HG03196 (cell line): ENCODE results near the gene CCT7.

Source experiments
- ATAC-seq: cut with Tn5 transposase; IDR thresholded peaks from one replicate; pipeline ENCODE4 v1.9.1; 2021; ENCODE audit not compliant: unreplicated experiment

CCT7 gene

DNA sequence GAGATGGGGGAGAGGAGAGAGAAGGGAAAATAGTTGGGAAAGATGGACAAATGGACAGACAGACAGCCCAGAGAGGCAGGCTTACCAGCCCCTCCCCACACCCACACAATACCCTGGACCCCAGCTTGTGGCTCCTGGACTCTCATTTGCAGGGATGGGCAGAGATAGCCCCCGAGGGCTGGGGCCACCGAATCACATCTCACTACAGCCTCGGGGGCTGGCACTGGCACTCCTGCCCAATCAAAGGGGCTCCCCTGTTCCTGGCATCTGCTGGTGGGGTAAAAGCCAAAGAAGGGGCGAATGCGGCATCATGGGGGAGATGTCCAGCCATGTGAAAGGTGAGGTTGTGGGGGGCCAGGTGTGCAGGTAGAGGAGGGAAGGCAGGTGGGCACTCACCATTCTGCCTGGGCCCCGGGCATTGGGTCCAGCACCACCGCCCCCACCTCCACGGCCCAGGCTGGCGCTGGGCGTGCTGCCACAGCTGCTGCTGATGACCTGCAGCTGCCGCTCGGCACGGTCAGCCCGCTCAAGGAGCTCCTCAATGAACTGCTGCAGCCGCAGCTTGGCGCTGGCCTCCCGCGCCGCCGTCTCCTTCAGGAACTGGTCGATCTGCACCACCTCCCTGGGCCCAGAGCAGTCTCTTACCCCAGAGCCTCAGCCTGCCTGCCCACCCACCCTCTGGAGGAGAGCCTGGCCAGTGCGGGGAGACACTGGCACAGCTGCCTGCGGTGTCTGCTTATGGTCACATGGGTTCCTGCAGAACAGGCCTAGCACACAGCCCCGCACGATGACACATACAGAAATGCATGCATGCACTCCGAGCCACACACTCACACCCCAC, 32.2 kb downstream of the CCT7 start:
- ATAC-seq, result no peak

DNA sequence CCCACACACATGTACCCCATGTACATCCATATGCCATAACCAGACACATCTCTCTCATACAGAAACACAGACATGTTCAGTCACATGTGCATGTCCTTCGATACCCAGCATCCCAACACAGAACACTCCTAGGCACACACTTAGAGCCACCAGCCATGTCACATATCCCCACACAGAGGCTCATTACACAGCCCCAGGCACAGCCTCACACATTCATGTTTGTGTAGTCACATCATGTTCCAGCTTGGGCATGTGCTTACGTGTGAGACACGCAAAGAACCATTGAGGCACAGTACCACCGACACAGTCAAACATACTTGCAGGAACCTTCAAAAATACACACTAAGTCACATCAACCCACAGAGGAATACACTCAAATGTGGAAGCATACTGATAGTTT, 32.9 kb downstream of the CCT7 start:
- ATAC-seq, result no peak

DNA sequence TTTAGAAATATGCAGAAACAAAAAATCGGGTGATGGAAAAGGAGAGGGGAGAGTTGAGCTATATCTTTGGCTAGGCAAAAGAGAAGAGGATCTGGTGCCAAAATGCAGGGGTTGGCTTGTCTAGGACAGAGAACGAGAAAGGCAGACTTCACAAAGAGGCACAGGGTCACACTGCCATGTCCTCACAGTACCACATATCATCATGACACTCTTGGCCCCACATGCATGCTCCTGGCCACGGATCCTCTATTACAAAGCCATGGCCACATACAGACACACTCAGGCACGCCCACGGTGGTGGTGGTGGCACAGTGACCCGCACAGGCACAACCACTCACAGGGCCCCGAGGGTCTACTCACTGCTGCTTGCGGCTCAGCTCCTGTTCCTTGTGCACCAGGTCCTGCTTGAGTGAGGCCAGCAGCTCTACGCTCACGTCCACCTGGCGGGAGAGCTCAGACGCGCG, 34.3 kb downstream of the CCT7 start:
- no peak for ATAC-seq

DNA sequence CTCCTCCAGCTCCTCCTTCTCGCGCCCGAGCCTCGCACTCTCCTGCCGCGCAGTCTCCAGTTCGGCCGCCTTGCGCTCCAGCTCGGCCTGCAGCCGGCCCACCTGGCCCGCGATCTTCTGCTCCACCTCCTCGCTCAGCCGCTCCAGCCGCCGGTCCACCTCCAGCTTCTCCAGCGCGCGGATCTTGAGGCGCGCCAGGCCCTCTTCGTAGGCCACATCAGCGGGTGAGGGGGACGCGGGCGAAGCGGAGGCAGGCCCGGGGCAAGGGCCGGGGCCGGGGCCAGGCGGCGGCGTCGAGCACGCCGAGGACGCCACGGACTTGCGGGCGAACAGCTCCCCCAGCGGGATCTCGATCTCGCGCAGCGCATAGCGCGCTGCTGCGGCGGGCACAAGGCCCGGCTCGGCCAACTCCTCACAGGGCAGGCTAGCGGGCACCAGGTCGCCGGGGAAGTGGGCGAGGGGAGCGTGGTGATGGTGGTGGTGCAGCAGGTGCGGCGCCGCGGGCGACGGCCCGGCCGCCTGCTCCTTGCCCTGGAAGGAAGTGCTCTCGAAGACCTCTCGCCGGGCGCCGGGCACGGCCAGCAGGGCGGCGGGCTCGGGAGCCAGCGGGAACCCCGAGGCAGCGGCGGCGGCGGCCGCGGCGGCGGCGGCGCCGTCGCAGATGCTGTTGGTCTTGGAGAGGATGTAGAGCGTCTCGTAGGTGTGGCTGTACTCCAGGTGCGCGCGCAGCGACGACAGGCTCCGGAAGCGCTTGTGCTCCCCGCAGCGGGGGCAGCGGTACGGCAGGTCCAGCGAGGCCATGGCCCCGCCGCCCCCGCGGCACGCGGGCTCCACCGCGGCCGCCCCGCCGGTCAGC, 35.0 kb downstream of the CCT7 start:
- ATAC-seq, result no peak

DNA sequence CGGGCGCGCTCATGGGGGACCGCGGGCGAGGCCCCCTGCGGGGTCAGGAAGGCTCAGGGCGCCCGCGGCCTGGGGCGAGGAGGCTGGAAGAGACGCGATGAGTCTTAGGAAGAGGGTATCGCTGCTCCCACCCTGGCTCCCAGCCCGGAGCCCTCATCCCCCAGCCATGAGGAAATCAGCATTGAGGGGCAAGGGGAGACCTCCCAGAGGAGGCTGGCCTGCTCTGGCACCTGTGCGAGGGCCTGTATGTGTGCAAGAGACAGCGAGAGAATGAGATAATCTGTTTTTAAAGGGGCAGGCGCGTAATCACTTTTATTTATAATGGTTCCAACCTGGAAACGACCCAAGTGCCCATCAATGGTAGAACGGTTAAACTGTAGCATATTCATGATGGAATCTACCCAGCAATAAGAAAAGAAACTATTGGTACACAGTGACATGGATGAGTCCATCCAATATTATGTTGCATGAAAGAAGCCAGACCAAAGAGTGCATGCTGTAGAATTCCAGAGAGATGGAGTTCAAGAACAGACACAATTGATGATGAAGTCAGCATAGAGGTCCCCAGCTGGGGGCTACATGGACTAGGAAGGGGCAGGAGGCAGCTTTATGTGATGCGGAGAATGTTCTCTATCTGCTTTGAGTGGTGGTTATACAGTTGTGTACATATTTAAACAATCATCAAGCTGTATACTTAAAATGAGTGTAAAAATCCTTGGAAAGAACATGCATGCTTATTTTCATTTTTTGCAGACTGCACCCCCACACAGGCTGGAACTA, 35.8 kb downstream of the CCT7 start:
- no peak for ATAC-seq

DNA sequence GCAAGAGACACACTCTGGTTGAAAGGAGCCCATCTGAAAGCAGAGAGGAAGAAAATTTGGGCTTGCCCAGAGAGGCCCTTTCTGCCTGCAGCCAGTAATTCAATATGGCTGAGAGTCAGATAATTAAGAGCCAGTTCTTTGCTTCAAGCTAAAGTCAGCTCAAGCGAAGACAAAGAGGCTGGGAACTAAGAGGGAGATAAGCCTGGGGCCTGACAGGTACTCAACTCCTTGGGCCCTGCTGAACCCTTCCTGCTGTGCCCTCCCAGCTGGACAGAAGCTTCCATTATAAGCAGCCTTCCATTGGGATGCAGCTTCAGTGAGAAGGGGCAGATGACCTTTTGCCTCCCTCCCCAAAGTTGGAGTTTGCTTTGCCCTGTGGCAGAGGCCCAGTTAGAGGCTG, 38.2 kb downstream of the CCT7 start:
- ATAC-seq, result no peak

DNA sequence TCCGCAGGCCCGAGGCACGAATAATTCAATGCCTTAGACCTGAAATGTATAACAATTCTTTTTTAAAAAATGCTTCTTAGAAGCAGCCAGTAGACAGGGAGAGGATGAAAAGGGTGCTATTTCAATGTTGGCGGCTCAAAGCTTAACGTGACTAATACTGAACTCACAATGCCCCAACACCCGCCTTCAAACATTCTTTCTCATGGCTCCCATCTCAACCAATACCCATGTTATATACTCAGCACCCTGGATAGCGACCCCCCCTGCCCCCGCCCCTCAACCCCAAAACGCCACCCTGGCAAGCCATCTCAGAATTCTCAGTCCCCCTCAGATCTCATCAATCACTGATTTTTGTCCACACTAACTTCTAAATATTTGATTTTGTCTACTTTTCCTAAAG, 45.7 kb downstream of the CCT7 start:
- ATAC-seq, result no peak

DNA sequence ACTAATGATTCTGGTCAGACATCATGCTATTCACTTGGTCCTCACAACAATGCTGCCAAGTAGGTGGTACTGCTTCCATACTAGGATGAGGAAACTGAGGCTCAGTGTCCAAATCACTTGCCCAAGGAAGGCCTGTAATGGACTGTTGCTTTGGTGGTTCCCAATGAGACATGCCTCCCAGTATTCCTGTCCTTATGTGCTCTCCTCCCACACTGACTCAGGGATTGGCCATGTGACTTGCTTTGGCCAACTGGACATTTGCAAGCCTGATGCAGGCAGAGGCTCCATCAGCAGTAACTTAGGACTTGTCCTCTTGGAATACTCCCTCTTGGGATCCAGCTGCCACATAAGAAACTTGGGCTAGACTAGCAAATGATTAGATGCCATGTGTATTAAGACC, 47.1 kb downstream of the CCT7 start:
- no peak for ATAC-seq

DNA sequence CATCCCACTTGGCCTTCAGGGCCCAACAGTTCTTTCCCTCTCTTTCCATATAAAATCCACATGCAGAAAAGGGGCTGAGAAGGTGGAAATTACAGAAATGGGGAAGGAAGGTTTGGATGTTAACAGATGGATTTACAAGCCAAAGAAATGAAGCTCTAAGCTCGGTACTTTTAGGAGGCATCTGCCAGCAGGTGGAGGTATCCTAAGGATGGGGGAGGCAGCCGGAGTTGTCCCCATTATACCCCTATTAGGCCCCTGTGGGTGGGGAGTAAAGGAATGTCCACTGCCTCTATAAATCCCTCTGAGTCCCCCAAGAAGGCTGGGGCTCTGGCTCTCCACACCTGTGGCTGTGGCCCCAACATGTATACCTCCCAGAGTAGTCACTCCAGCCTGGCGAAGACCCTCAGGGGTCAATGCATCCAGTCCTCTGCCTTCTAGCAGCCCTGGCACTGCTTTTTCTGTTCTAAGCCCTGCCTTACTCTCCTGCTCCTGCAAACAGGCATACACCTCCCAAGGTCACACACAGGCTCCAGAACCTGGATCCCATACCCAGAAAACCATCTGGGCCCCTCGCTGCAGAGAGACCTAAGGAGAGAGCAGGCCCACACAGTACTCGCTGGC, 48.9 kb downstream of the CCT7 start:
- ATAC-seq, result no peak

DNA sequence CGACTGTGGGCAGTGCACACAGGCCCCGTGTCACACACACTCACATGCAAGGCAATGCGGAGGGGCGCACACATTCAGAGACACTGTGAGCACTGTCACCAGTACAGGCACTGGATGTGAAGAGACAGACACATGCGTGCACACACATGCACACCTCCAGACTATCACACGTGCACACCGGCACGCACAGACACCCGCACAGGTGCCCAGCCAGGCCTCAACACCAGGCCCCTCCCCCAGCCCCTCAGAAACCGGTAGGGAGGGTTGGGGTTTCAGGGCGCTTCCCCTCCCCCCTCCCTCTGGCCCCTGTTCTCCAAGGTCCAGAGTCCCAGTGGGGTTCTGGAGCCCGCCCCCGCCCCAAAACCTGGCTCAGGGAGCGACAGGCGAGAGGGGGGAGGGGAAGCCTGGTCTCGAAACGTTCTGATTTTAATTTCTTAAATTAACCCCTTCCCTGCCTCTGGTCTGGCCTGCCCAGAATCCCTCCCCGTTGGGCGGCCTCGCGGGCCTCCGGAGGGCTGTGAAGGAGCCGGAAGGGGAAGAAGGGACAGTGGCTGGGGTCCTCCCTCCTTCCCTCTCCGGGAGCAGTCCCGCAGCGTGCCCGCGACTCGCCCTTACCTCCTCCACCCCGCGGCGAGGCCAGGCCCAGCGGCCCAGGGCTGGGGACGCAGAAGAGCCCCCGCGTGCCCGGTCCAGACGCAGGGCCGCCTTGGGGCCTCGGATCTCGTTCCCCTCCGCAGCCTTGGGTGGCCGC, 49.6 kb downstream of the CCT7 start:
- ATAC-seq, result peak; percentile 22

DNA sequence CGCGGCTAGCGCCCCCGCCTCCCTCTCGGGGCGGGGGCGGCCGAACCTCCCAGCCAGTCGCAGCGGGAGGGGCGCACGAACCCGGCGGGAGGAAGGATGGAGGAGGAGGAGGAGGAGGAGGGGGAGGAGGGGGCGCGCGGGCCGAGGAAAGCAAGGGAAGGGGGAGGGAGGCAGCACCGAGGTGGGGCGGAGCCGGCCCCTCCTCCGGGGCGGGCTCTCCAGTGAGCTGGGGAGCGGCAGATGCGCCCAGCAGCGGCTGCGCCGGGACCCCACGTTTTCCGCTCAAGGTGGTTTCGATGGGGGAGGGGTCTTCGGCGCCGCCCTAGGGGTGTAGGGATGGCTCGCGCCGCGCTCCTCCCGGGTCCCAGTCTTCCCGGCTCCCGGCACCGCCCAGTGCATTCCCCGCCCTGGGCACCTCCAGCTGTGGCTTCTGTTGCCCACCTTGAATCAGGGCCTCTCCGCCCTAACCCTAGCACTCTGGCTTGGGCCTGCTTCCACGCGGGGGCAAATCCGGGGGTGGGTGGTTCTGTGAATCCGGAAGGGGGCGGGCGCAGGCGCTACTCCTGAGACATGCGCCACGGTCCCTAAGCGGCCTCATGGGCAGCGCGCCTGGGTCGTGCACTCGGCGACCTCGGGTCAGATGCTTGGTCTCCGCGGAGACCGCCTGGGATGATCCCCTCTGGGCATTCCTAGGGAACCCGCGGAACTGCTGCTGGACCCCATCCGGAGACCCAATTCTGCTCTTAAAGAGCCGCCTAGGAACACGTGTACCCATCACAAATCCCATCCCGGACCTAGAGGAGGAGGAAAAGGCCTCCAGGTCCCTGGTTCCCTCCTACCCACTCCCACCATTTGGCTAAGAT, 50.4 kb downstream of the CCT7 start, which contains the start of gene FBXO41:
TSS of gene FBXO41 (minus strand) at position 183 of the 863 bp plus-strand sequence. CDS start 14,848 bp downstream, outside the sequence.
- peak; percentile 68 for ATAC-seq

DNA sequence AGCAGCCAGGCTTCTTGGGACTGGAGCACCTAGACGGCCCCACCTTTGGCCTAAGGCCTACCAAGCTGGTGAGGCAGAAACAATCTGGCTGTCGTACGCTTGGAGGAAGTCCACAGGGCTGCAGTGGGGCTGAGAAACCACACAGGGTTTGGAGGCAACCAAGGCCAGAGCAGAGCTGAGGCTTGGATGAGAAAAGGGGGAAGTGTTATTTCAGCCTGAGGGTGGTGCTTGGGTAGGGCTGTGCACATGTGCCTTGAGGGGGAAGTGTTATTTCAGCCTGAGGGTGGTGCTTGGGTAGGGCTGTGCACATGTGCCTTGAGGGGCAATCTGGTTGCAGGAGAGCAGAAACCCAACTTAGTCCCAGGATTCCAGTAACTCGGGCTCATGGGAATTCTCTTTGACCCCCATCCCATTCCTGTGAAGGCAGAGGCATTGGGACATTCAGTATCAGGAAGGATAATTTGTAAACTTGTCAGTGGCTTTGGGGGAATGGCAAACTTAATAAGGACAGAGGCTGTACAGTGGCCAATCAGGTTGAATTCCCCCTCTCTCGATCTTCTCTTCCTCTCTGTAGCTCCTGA, 51.1 kb downstream of the CCT7 start:
- ATAC-seq, result peak; percentile 40

DNA sequence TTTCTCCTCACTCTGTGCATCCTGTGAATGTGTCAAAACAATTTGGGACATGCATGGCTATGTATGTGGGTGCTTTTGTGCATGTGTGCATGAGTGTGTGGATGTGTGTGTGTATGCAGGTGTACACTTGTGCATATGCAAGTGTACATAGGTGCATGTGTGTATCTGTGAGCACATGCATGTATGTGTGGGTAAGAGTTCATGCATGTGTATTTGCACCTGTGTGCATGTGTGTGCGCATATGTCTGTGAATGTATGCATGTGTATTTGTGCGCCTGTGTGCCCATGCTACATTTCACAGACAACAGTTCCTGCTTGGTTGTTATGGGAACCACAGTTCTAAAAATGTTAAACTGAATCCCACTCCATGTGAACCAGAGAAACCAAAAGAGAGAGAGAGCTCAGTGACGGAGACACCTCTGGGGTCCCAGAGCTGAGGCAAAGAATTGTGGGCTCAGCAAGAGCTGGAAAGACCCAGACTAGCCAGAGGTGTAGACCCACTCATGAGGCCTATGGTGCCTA, 52.1 kb downstream of the CCT7 start:
- no peak for ATAC-seq

DNA sequence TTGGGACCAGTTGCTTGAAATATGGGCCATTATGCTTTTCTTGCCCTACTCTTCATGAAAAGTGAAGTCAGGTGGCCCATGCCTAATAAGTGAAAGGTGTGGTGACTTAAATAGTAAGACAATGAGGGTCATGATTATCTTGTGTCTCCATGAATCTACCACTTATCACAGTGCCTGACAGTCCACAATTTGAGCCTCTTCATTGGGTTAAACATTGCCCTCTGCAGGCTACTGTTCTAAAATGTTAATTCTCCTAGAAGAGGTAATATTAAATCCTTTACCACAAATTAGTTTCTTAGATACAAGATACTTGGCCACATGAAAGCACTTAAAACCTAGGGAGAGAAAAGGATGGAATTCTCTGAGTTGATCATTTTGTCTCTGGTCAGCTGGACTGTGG, 55.2 kb downstream of the CCT7 start:
- no peak for ATAC-seq

DNA sequence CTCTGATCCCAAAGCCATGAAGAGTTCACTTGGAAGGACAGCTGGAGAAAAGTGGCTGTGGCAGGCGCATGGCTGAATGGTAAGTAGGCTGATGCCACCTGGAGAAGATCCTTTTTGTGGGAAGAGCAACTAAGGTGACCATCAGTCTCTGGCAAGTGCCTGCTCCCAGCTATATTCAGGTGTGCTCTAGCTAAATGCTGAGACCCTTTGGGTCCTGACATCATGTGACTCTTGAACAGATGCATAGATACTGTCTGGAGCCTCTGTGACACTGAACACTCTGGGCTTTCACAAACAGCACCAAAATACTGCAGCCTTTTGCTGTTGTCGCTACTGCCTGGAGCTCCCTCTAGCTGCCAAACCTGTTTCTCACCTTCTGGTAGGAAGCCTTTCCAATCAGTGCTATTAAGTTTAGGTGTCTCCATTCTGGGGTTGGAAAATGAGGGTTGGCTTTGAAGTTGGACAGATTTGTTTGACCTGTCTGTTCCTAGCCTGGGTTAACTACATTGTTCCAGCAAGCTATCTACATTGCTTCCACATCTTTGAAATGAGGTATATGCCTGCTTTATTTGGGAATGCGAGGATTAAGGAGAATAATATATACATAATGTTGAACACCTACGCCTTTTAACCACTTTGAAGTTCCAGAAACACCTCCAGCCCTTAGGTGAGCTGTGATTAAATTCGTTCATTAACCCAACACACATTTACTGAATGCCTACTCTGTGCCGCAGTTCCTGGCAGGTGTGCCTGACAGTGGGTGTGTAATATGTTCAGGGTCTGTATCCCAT, 56.1 kb downstream of the CCT7 start:
- no peak for ATAC-seq

DNA sequence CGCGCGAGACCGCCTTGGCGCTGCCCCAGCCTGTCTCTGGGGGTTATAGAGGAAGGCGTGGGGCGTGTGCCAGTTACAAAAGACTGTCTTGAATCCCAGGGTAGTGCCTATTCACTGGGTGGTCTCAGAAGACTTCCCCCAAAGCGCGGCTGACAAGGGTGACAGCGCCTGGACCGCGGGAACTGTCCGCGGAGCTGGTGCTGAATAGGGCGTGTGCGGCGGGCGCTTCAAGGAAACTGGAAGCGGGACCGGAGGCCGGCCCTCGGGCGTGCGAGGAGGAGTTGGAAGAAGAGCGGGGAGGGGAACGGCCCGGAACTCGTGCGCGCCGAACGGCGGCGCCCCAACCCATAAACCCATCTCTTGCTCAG, 57.0 kb downstream of the CCT7 start:
- no peak for ATAC-seq

DNA sequence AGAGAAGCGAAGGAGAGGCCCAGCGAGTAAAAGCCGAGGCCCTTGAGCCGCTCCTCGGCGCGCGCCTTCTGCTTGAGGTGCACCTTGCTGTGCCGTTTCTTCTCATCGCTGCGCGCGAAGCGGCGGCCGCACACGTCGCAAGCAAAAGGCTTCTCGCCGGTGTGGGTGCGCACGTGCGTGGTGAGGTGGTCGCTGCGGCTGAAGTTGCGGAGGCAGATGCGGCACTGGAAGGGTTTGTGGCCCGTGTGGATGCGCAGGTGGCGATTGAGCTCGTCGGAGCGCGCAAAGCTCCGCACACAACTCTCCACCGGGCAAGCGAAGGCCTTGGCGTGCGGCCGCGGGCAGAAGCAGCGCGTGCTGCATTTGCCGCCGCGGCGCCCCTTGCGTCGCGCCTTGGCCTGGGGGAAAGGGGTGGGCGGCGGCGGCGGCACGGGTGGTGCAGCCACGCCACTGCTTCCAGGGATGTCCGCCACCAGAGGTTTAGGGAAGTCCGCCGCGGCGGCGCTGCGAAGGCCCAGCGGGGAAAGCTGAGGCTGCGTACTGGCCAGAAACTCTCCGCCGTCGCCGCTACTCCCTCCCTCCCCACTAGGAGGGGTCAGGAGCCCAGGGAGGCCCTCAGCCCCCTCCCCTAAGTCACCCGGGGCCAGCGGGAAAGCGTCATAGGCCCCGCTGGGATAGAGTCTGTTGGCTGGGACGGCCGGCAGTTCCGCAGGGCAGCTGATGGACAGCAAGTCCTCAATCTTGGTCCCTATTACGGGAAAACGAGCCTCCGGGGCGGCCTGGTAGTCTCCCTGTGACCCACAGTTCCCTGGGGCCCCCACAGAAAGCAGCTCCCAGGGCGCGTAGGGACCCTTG, 57.6 kb downstream of the CCT7 start:
- no peak for ATAC-seq
